IPS-18a (cell line): Measurements from ENCODE around the gene DPY19L1.
"Not testable (repeated sequence)": the region's sequence is repeated elsewhere in the genome, so short reads cannot be mapped to it uniquely, and the experiment has no call there.

Experiments used
- H3K27ac ChIP-seq: one replicate; pipeline ENCODE4 v1.5.1; 2013; ENCODE audit warnings: low read length
- H3K27me3 ChIP-seq: one replicate; pipeline ENCODE4 v1.6.1; 2013; ENCODE audit warnings: mild to moderate bottlenecking, low read length; ENCODE audit not compliant: control insufficient read depth, insufficient read depth
- H3K36me3 ChIP-seq: one replicate; pipeline ENCODE4 v1.6.1; 2013; ENCODE audit warnings: low read depth, low read length; ENCODE audit not compliant: control insufficient read depth
- H3K4me1 ChIP-seq: one replicate; pipeline ENCODE4 v1.6.1; 2013; ENCODE audit warnings: low read depth, low read length; ENCODE audit not compliant: control insufficient read depth
- H3K4me3 ChIP-seq: one replicate; pipeline ENCODE4 v1.5.1; 2013; ENCODE audit warnings: low read length
- H3K9ac ChIP-seq: one replicate; pipeline ENCODE4 v1.6.1; 2013; ENCODE audit warnings: mild to moderate bottlenecking, low read length, moderate library complexity
- H3K9me3 ChIP-seq: one replicate; pipeline ENCODE4 v1.6.1; 2013; ENCODE audit warnings: low read depth, low read length; ENCODE audit not compliant: control insufficient read depth

DPY19L1 gene

GRCh38 chr7:35004531-35005095 lies 32.7 kb downstream of the DPY19L1 start:
- H3K4me1 ChIP-seq, result peaks cover 12% of the 10 kb centered on the region
- no peaks in the 10 kb centered on the region for H3K36me3 ChIP-seq
- no peak overlapping the region for H3K27ac ChIP-seq
- no peaks in the 10 kb centered on the region for H3K9me3 ChIP-seq
- no peak overlapping the region for H3K9ac ChIP-seq
- H3K27me3 ChIP-seq, result no peaks in the 10 kb centered on the region
- no peak overlapping the region for H3K4me3 ChIP-seq

GRCh38 chr7:35003679-35004303 lies 33.5 kb downstream of the DPY19L1 start:
- Histone ChIP-seq H3K36me3 (no peaks in the 10 kb centered on the region), H3K9me3 (no peaks in the 10 kb centered on the region), H3K9ac (no peak overlapping the region), H3K4me3 (no peak overlapping the region), H3K4me1 (peaks cover 15% of the 10 kb centered on the region), H3K27me3 (no peaks in the 10 kb centered on the region), H3K27ac (no peak overlapping the region)

DNA sequence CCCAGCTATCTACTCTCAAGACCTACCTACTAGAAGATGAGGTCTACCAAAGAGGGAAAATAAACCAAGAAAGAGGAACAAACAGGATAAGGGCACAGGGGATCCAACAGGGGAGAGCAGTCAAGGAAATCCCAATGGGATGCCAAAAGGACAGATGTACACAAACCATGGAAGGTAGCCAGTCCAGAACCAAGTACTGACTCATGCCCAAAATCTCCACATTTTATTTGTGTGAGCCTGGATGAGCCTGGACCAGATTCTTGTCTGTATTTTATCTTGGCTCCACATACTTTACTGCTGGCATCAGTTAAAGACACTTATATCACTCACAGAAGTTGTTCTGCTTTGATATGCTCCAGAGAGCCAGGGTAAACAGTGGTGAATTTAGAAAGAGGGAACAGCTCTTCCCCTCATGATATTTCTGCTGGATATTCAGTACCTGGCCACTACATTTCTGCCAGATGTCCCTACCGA lies 34.1 kb downstream of the DPY19L1 start:
- not testable (repeated sequence) for H3K9me3 ChIP-seq, H3K9ac ChIP-seq, H3K27me3 ChIP-seq, H3K27ac ChIP-seq, H3K36me3 ChIP-seq, H3K4me3 ChIP-seq
- H3K4me1 ChIP-seq, result peaks cover 15% of the 10 kb centered on the region

GRCh38 chr7:34998335-34998734 lies 39.0 kb downstream of the DPY19L1 start:
- not testable (repeated sequence) for H3K9ac ChIP-seq, H3K27ac ChIP-seq, H3K4me1 ChIP-seq, H3K36me3 ChIP-seq, H3K27me3 ChIP-seq, H3K9me3 ChIP-seq, H3K4me3 ChIP-seq

GRCh38 chr7:34996423-34997090 lies 40.7 kb downstream of the DPY19L1 start:
- not testable (repeated sequence) for H3K9ac ChIP-seq, H3K4me1 ChIP-seq, H3K36me3 ChIP-seq, H3K4me3 ChIP-seq, H3K9me3 ChIP-seq, H3K27ac ChIP-seq, H3K27me3 ChIP-seq

DNA sequence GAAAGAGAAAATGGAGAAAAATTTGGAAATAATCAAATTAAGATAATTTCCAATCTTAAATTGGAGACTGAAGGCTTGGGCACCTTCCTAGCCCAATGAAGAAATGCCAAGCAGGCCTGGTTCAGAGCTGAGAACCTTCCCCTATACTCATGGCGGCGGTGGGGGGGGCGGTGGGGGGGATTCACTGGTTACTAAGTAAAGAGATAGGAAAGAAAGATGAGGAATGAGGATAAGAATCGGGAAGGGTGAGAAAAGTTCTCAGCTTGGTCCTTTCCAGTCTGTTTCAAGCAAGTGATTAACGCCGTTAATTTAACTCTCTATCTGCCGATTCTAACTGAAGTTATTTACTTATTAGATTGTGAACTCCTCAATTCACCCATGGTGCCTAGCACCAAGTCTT lies 41.5 kb downstream of the DPY19L1 start:
- Histone ChIP-seq H3K36me3 (no peaks in the 10 kb centered on the region), H3K4me1 (peaks cover 3% of the 10 kb centered on the region), H3K9ac (no peak overlapping the region), H3K9me3 (no peaks in the 10 kb centered on the region), H3K27me3 (no peaks in the 10 kb centered on the region), H3K4me3 (no peak overlapping the region), H3K27ac (no peak overlapping the region)

DNA sequence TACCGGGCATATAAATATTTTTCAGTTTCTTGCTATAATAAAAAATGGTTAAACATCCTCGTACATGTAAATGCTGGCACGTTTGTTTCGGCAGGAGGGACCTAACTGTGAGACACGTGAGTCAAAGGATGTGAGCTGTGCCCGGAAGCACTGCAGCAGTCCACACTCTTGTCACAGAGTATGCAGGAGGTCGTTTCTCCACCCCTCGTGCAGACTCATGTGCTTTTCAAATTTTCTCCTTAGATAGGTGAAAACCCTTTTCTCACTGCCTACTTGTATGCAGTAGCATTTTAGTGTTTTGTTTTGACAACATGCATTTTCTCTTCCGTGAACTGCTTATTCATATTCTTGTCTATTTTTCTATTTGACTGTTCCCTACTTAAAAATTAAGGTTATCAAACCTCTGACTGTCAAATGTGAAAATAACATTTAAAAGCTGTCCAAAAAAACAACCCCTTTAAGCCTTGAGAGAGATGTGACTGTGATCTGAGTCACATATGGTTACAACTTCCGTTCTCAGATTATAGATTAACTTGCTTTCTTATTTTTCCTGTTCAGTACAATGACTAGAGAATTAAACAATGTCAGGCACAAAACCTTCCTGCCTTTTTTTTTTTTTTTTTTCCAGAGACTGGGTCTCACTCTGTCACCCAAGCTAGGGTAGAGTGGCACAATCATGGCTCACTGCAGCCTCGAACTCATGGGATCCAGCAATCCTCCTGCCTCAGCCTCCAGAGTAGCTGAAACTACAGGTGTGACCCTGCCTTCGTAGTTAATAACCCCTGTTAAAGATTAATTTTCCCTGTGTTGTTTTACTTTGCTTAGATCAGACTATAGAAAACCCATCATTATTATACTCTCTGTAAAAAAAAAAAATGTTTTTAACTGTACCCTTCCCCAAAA lies 45.1 kb downstream of the DPY19L1 start:
- Histone ChIP-seq H3K36me3 (no peaks in the 10 kb centered on the region), H3K27me3 (no peaks in the 10 kb centered on the region), H3K9ac (no peak overlapping the region), H3K9me3 (no peaks in the 10 kb centered on the region), H3K4me3 (no peak overlapping the region), H3K27ac (no peak overlapping the region), H3K4me1 (no peaks in the 10 kb centered on the region)

DNA sequence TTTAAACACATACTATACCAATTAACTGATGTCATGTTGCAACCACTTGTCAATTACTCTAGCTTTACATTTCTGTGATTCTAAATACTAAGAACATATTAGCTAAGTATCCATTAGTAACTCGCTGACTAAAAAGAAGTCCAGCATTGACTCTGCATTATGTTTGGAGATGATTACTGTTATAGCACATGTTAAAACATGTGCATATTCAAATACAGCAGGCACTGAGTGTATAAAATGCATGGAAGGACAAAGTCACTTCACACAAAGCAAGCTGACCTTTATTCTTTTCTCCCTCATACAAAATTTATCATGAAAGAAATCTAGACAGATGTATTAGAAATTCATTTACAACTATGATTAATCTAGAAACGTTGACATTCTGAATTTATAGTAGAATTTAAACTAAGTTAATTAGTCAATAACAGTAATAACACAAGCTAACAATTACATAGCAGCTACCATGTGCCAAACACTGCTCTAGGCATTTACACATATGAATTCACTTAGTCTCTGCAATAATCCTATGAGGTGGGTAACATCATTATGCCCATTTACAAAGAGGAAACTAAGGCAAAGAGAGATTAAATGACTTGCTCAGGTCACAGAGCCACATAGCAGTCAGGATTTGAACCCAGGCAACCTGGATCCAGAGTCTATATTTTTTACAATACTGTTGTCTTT lies 48.7 kb downstream of the DPY19L1 start:
- H3K4me3 ChIP-seq, H3K27ac ChIP-seq, H3K27me3 ChIP-seq, H3K9me3 ChIP-seq, H3K36me3 ChIP-seq, H3K4me1 ChIP-seq, H3K9ac ChIP-seq: not testable (repeated sequence)

GRCh38 chr7:34985155-34985554 lies 52.1 kb downstream of the DPY19L1 start:
- H3K4me1 ChIP-seq, H3K36me3 ChIP-seq, H3K4me3 ChIP-seq, H3K27ac ChIP-seq, H3K9me3 ChIP-seq, H3K27me3 ChIP-seq, H3K9ac ChIP-seq: not testable (repeated sequence)

GRCh38 chr7:34984140-34984539 lies 53.1 kb downstream of the DPY19L1 start:
- not testable (repeated sequence) for H3K9me3 ChIP-seq, H3K27me3 ChIP-seq, H3K27ac ChIP-seq, H3K36me3 ChIP-seq, H3K4me3 ChIP-seq, H3K4me1 ChIP-seq, H3K9ac ChIP-seq

GRCh38 chr7:34982371-34983019 lies 54.8 kb downstream of the DPY19L1 start:
- Histone ChIP-seq H3K4me1 (peaks cover 8% of the 10 kb centered on the region), H3K36me3 (no peaks in the 10 kb centered on the region), H3K27ac (no peak overlapping the region), H3K9ac (no peak overlapping the region), H3K27me3 (no peaks in the 10 kb centered on the region), H3K4me3 (no peak overlapping the region), H3K9me3 (no peaks in the 10 kb centered on the region)
